GM18499 (cell line): ENCODE data around the gene NAGK.
A peak's percentile ranks its signal among the peaks of the same experiment; 100 is the strongest.
"Not testable (repeated sequence)": the region's sequence is repeated elsewhere in the genome, so short reads cannot be mapped to it uniquely, and the experiment has no call there.

ENCODE experiments used
- ATAC-seq: cut with Tn5 transposase; IDR thresholded peaks from one replicate; pipeline ENCODE4 v1.9.1; 2021; ENCODE audit warnings: moderate number of reproducible peaks; ENCODE audit not compliant: insufficient read depth, unreplicated experiment

The NAGK gene

GRCh38 chr2:71068218-71069035 is at the start of gene NAGK:
TSS of gene NAGK (plus strand) at chr2:71068648. CDS start at chr2:71068684, 36 bp downstream.
- ATAC-seq, result peak; percentile 34

- not testable (repeated sequence) for ATAC-seq
These were observed 48.5 kb upstream of the NAGK start for GRCh38 chr2:71019989-71020388.

- not testable (repeated sequence) for ATAC-seq
These were observed 47.1 kb upstream of the NAGK start for GRCh38 chr2:71021394-71021793.

GRCh38 chr2:71023553-71024243 is 44.8 kb upstream of the NAGK start:
- not testable (repeated sequence) for ATAC-seq

GRCh38 chr2:71036296-71036695 is 32.2 kb upstream of the NAGK start:
- ATAC-seq, result not testable (repeated sequence)

- ATAC-seq, result no peak
These were observed 26.2 kb upstream of the NAGK start for GRCh38 chr2:71042287-71042686.

- ATAC-seq, result no peak
These were observed 24.7 kb upstream of the NAGK start for GRCh38 chr2:71043531-71044407.

DNA sequence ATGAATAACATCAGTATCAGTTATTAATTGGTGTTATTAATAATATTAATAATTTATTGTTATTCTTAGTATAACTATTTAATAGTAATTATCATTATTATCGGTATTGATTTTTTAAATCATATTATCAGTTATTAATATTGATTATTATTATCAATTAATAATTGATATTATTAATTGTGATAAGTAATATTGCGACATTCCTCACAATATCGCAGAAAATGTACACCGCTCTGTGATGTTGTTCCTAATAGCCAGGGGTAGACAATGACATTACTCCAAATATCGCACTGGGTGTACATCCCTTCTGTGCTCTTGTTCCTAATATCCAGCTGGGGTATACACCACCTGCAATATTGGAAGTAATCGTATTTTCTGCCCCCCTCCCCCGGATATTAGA is 23.3 kb upstream of the NAGK start:
- no peak for ATAC-seq

GRCh38 chr2:71045865-71046548 is 22.4 kb upstream of the NAGK start:
- ATAC-seq, result no peak

DNA sequence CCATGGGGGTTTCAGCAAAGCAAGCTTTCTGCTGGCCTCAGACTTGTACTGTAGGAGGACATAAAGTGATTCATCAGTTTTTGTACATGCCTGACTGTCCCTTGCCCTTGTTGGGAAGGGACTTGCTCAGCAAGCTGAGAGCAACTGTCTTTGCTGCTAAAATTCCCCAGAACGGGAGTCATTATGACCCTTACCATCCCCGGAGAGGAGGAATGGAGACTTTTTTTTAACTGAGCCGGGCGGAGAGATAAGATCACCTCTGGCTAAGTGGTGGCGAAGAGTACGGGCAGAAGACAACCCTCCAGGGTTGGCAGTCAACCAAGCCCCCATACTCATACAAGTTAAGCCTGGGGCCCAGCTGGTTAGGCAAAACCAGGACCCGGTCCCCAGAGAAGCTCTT is 20.4 kb upstream of the NAGK start:
- ATAC-seq, result no peak

DNA sequence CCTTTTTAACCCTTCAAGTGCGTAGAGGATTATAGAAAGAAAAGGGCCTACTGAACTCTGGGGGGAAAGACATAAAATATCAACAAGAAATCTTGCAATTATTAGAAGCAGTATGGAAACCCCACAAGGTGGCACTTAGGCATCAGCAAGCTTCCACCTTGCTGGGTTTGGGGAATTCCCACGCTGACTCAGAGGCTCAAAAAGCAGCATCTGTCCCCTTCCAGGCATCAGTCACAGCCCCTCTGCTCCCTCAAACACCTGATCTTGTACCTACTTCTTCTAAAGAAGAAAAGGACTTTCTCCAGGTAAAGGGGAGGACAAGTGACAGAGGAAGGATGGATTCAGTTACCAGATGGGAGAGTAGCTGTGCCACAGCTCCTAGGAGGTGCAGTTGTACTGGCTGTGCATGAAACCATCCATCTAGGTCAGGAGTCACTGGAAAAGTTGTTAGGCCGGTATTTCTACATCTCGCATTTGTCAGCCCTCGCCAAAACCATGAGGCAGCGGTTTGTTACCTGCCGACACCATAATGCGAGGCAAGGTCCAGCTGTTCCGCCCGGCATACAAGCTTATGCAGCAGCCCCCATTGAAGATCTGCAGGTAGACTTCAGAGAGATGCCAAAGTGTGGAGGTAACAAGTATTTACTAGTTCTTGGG is 18.6 kb upstream of the NAGK start:
- not testable (repeated sequence) for ATAC-seq

- ATAC-seq, result not testable (repeated sequence)
These were observed 13.2 kb upstream of the NAGK start for GRCh38 chr2:71055206-71055740.

- ATAC-seq, result no peak
These were observed 8.2 kb upstream of the NAGK start for GRCh38 chr2:71060211-71060610.

- ATAC-seq, result no peak
These were observed 7.6 kb upstream of the NAGK start for GRCh38 chr2:71060871-71061270.

DNA sequence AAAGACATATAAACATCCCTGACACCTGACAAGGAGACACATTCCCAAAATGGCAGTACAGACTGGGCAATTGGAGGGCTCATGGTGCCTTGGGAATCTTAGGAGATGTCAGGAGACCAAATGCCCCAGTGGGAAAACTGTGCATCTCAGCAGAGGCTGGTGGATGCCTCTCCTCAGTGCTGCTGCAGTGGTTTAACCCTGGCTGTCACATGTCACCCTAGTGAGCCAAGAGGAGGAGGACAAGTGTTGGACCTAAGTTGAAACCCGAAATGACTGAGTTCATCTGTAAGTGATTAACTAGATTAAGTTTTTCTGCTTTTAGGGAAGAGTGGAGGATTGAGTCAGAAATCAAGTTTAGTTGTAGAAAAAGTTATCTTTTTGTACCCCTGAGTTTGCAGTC is 5.2 kb upstream of the NAGK start:
- ATAC-seq, result no peak

- no peak for ATAC-seq
These were observed 4.3 kb upstream of the NAGK start for GRCh38 chr2:71064110-71064611.

DNA sequence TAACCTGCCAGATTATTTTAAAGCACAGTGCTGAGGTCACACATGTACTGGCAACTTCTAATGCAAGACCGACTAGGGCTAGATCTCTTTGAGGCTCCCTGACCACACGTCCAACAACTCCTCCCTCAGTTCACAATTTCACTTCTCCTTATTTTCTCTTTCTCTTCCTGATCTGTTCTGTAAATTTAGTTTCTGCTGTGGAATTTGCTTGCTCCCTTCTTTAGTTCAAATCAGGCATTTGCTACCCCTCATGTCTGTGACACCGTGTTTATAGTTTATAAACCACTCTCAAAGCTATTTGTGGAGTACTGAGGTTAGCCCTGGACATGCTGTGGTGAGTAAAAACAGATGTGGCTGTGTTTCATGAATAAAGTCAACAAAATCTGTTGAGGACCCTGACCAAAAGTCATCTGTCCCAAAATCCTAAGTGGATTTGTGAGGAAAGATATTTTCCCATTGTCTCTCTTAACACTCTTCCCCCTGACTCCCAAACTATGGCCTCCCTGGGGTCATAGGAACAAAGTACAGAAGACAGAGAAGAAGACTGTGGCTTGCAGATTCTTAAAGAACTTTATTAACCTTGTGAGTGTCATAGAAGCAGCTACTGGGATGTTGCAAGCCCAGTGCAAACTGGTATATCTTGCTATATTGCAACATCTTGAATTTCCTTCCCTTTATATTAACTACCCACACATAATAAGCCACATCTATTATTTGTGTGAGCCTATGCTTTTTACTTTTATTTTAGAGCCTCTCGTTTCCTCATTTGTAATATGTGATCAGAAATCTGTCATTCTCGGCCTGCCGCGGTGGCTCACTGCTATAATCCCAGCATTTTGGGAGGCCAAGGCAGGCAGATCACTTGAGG is 3.5 kb upstream of the NAGK start:
- no peak for ATAC-seq

DNA sequence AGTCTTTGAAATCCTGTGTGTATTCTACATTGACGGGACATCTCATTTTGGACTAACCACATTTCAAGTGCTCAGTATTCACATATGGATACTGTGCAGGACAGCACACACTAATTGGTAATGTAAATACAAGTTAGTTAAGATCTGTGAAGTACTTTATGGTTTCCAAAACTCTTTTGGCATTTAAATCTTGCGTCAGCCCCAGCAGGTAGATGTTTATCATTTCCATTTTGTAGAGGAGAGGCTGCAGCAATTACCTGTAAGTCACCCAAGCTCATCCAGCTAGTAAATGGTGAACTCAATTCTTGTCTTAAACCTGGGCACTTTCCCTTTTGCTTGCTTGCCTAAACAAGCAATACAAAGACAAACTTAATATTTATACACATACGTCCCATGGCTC is 1.6 kb upstream of the NAGK start:
- no peak for ATAC-seq
